ENCODE data around the gene DDRGK1. TPM values are rescaled to one million over a fixed set of nuclear protein-coding genes. Genes with fewer than 3 reads are reported as not detected.
"Not testable (repeated sequence)": the region's sequence is repeated elsewhere in the genome, so short reads cannot be mapped to it uniquely, and the experiment has no call there.

DDRGK1 gene
- total RNA-seq, 1 donor from 2014 or later, result 29.1 TPM

- intact Hi-C loops (cut with DNase I), result no loop called here
- DNase-seq (ENCODE audit: low spot score), result peak; percentile 58
Observed at GRCh38 chr20:3190681-3191111, 13.8 kb downstream of the DDRGK1 start.

- peak; percentile 56 for DNase-seq (ENCODE audit: low spot score)
- intact Hi-C loops (cut with DNase I), result no loop called here
Observed at GRCh38 chr20:3189561-3190131, 14.8 kb downstream of the DDRGK1 start.

DNA sequence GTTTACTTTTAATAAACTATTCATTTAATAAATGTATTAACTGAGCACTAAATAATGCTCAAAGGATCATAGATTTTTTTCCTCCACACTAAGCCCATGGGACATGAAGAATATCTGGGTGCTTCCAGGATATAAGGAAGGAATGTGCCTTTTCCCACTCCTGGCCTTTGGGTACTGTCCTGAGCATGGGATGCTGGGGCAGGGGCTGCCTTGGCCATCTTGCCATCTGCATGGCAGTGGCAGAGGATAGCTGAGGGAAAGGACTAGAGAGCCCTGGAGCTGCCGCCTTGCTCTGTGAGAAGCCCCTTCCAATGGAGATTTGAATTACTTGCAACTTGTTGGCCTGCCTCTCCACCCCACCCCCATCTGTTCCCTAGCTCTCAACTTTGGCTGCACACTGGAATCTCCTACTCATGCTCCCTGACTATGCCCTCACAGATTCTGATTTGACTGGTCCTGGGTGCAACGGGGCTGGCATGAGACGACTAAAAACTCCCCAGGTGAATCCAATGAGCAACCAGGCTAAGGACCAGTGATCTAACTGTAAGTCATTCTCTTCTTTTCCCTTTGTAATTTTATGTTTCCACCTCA lies 15.6 kb downstream of the DDRGK1 start:
- peak; percentile 69 for DNase-seq (ENCODE audit: low spot score)
- intact Hi-C loops (cut with DNase I), result no loop called here

- intact Hi-C loops (cut with DNase I), result not testable (repeated sequence)
- peak; percentile 55 for DNase-seq (ENCODE audit: low spot score)
Observed at GRCh38 chr20:3187861-3188260, 16.6 kb downstream of the DDRGK1 start.

- intact Hi-C loops (cut with DNase I), result no loop called here
Observed at GRCh38 chr20:3183896-3184612, 20.4 kb downstream of the DDRGK1 start.

GRCh38 chr20:3182429-3182828 lies 22.1 kb downstream of the DDRGK1 start:
- intact Hi-C loops (cut with DNase I); DNase-seq (ENCODE audit: low spot score): not testable (repeated sequence)

More at GRCh38 chr20:3183896-3184612, 20.4 kb downstream of the DDRGK1 start:
- DNase-seq (ENCODE audit: low spot score), result no peak

DNA sequence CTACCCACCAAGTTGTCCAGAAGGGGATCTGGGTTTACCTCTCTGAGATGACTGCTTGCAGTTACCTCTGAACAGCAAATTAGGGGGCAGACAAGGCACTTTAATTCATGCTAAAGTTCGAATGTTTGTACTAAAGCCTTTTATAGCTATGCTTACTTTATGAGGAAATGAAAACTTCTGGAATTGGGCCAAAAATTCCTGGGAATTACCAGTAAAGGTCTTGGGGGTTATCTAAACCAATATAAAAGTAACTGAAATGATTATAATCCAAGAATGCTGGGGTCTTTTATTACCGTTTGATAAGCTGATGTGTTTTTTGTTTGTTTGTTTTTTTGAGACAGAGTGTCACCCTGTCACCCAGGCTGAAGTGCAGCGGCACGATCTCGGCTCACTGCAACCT lies 23.2 kb downstream of the DDRGK1 start:
- intact Hi-C loops (cut with DNase I), result no loop called here
- no peak for DNase-seq (ENCODE audit: low spot score)

DNA sequence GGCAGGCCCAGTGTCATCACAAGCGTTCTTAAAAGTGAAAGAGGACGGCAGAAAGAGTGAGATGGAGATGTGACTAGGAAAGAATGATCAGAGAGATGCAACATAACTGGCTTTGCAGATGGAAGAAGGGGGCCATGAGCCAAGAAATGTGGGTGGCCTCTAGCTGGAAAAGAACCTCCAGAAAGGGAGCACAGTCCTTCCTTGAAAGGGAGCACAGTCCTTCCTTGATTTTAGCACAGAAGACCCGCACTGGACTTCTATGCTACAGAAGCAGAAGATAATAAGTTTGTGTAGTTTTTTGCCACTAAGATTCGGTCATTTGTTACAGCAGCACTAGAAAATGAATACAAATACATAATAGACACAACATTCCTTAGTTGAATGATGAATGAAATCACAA lies 24.2 kb downstream of the DDRGK1 start:
- intact Hi-C loops (cut with DNase I), result no loop called here
- DNase-seq (ENCODE audit: low spot score), result no peak

DNA sequence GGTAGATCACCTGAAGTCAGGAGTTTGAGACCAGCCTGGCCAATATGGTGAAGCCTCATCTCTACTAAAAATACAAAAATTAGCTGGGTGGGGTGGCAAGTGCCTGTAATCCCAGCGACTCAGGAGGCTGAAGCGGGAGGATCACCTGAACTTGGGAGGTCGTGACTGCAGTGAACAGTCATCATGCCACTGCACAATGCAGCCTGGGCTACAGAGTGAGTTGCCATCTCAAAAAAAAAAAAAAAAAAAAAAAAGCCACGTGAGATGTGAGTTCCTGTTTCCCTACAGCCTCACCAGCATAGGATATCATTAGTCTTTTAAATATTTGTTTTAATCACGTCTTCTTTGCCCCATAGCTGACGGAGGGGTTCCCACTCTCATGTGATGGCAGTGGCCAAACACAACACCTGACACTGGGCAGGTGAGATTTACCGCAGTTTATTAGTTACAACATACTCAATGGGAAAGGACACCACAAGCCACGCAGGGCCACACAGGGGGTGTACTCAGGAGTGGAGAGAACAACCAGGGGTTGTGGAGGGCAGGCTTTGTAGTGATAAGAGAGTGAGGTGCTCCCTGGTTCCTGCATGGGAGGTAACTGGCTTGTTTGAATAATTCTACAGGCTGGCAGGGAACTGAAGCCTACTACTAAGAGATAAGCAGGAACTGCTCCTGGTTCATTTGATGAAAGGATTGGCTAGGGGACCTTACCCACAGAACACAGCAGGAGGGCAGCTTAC lies 26.6 kb downstream of the DDRGK1 start:
- DNase-seq (ENCODE audit: low spot score), result no peak
- intact Hi-C loops (cut with DNase I), result no loop called here

GRCh38 chr20:3175270-3175669 lies 29.2 kb downstream of the DDRGK1 start:
- no peak for DNase-seq (ENCODE audit: low spot score)
- intact Hi-C loops (cut with DNase I), result no loop called here

DNA sequence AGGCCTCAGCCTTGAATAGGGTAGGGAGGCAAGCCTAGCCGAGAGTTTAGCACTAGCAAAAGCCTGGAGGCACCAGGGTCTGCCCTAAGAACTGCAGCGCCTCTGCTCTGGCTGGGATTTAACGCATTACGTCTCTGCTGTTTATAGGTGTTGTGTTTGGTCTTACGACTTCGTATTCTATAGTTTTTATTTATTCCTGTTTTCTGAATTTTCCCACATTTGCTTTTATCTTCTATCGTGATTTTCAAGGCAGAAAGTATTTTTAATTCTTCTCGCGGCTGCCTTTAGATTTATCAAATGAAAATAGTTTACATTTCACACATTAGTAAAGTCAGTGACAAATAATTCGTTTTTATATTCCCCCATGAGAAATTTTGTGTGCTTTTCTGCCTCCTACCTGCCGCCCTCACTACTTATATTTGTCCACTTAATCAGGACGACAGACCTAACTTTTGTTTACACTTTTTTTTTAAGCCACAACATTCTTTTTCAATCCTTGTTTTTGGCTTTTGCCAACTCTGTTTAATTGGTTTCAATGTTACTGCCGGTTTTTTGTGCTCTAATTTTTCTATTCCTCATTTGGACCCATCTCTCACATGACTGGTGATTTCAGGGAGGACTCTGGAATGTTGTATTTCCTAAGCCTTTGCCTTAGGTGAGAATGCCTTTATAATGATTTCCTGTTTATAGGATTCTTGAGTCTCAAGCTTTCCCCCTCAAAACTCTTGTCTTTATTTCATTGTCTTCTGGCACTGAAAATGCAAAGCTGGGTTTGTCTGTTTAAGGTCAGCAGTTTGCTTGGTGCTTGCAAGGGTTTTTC lies 29.8 kb downstream of the DDRGK1 start:
- intact Hi-C loops (cut with DNase I), result no loop called here
- no peak for DNase-seq (ENCODE audit: low spot score)

- intact Hi-C loops (cut with DNase I), result no loop called here
- DNase-seq (ENCODE audit: low spot score), result peak; percentile 95
Observed at GRCh38 chr20:3173610-3174441, 30.7 kb downstream of the DDRGK1 start.

DNA sequence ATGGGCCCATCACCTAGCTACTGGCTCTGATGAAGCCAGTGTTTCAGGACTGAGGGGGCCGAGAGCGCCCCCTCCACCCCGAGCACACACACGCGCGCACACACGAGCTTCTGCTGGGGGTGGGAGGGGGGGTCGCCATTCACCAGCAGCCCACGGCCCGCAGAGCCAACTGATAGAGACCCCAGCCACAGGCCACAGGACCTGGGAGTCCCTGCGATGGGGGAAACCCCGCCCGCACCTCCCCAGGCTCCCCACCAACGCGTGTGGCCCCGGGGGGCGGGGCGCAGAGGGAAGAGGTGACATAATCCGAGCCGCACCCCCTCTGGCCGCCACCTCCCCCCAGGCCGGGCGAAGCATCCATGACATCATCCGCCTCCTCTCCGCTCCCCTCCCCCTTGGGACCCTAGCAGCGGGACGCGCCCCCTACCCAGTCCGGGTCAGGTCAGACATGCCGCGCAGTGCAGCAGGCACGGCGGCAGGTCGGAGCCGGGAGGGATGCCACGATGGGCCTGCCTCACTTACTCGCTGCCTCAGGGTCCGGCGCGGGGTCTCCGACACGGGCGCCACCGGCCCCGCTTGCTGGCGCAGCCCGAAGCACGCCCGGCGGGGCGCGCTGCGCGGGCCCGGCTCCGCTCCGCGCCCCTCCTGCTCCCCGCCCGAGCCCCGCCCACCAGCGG lies 31.4 kb downstream of the DDRGK1 start, which contains the start of gene LZTS3:
LZTS3 (minus strand) TSS at position 617 of the 677 bp plus-strand sequence. CDS start 6,386 bp downstream, outside the sequence.
- intact Hi-C loops (cut with DNase I), result no loop called here

GRCh38 chr20:3172126-3172932 lies 32.2 kb downstream of the DDRGK1 start:
- DNase-seq (ENCODE audit: low spot score), result no peak
- intact Hi-C loops (cut with DNase I), result no loop called here

More for the DNA sequence above, 31.4 kb downstream of the DDRGK1 start, which contains the start of gene LZTS3:
- no peak for DNase-seq (ENCODE audit: low spot score)

DNA sequence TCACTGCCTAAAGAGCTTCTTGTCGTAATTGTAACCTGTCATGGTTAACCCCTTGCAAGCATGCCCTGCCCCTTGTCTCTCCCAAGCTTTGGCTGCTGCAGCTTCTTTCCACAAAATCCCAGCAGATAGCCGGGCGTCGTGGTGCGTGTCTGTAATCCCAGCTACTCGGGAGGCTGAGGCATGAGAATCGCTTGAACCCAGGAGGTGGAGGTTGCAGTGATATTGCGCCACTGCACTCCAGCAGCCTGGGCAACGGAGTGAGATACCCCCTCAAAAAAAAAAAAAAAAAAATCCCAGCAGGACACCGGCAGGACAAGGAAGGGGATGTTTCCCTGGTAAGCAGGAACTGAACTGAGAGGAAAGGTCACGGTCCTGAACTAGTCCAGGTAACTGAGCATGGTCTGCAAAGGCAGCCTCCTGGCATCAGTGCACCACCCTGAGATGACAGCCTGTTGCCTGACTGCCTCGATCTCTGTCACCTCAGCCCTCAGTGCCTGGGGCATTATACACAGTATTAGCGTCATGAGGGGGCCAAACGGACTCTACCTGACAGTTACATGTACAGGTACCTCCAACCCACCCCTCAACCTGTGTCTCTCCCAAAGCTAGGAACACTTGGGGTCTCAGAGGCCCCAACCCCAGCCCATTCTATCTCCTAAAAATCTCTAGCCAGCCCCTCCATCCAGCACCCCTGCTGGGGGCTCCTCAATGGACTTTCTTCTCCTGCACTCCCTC lies 32.9 kb downstream of the DDRGK1 start:
- intact Hi-C loops (cut with DNase I), result no loop called here
- DNase-seq (ENCODE audit: low spot score), result no peak

DNA sequence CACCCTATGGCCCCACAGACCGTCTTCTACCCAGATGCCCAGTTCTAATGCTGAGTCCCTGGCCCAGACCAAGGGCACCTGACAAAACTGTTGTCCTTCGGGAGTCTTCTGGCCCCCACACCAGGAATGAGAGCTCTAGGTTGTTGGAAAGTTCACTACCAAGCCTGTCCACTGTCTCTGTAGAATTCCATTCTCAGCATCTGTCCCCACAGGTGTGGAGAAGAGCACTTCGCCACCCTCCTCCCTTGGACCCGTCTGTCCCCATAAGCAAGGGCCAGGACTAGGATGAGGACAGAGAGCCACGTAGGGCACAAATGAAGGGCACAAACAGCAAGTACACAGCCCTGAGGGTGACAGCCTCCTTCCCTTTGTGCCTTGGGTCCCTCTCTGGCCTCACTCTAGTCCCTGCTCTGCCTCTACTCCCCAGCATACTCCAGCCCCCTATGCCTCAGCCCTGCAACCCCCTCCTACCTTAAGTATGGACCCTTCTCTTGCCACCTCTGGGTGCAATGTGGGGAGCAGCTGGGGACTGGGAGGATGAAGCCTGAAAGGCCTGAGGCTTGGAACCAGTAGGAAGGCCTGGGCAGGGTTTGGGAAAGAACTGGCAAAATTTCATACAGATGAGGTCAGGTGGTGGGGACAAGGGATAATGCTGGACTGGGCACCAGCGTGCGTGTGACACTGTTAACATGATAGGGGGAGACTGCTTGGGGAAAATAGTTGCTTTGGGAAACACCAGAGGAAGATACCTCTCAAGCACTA lies 35.5 kb downstream of the DDRGK1 start:
- DNase-seq (ENCODE audit: low spot score), result no peak
- intact Hi-C loops (cut with DNase I), result no loop called here

Data from cardiac septum (tissue), 1 donor.